Stomach (tissue), 4 donors: ENCODE data around the gene EPB41.

ENCODE experiments used
- POLR2AphosphoS5 ChIP-seq, 3 donors: sonication (generic); formaldehyde crosslinking; IDR thresholded peaks; one replicate each; pipeline ENCODE4 v1.6.1; 2016; ENCODE audit warnings: antibody characterized with exemption in 3 of 3
- TF ChIP-seq, protein P1 (sequence below), 7 experiments: fragments of 450-650 bp in 4 of 7; fragments of 200-600 bp in 3 of 7; sonication (generic) in 3 of 7; IDR thresholded peaks; one replicate each; pipeline ENCODE4 v1.5.1; 2016 to 2019; ENCODE audit warnings: antibody characterized with exemption in 7 of 7, control low read depth in 2 of 7, mild to moderate bottlenecking in 1 of 7

DNA sequence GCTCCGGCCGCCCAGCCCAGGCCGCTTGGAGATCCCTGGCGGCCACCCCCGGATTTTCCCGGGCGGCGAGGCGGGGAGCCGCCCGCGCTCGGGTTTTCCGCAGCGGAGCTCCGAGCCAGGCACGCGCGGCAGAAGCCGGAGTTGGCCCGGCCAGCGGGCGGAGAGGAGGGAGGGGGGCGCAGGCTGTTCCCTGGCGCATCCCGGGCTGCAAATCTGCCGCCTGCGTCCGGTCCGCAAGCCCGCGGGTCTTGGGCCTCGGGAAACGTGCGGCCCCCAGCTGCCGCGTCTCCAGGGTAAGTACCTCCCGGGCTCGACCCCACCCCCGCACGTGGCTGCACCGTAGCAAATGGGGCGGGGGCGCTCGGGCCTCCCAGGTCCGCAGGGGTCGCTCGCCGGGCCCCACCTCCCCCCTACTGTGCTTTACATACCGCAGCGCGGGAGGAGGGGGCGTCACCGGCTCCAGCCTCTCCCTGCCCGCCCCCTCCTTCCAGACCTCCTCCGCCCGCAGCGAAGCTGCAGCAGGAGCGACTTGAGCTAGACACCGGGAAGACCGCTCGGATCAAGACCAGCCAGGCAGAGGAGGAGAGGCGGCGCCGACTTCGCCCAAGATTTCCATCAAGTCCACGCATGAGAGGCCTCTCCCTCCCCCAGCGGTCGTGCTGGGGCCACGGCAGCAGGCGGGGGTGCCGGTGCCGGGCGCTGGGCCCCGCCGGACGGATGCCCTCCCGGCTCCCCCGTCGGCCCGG, 207.7 kb downstream of the EPB41 start:
- TF ChIP-seq, protein P1, sequence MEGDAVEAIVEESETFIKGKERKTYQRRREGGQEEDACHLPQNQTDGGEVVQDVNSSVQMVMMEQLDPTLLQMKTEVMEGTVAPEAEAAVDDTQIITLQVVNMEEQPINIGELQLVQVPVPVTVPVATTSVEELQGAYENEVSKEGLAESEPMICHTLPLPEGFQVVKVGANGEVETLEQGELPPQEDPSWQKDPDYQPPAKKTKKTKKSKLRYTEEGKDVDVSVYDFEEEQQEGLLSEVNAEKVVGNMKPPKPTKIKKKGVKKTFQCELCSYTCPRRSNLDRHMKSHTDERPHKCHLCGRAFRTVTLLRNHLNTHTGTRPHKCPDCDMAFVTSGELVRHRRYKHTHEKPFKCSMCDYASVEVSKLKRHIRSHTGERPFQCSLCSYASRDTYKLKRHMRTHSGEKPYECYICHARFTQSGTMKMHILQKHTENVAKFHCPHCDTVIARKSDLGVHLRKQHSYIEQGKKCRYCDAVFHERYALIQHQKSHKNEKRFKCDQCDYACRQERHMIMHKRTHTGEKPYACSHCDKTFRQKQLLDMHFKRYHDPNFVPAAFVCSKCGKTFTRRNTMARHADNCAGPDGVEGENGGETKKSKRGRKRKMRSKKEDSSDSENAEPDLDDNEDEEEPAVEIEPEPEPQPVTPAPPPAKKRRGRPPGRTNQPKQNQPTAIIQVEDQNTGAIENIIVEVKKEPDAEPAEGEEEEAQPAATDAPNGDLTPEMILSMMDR (IDR thresholded peaks at IDR 0.05), result no peak
- TF ChIP-seq POLR2AphosphoS5 (IDR thresholded peaks at IDR 0.05), result no peak
